Hepatocyte (in vitro differentiated cells): ENCODE measurements around the gene PTPRN2. TPM values are rescaled to one million over a fixed set of nuclear protein-coding genes. Genes with fewer than 3 reads are reported as not detected.

Experiments used
- DNase-seq: peaks from one replicate; pipeline ENCODE4 v3.0.0-alpha.2; 2016; ENCODE audit warnings: low spot score
- H2AFZ ChIP-seq: fragments of 200-600 bp; sonication (generic); 2 replicates; pipeline ENCODE4 v1.6.0; 2016; ENCODE audit warnings: antibody characterized with exemption, mild to moderate bottlenecking
- H3K27ac ChIP-seq: fragments of 200-600 bp; sonication (generic); 2 replicates; pipeline ENCODE4 v1.5.1; 2016; ENCODE audit warnings: mild to moderate bottlenecking
- H3K27me3 ChIP-seq: fragments of 200-600 bp; sonication (generic); 2 replicates; pipeline ENCODE4 v1.6.1; 2016
- H3K36me3 ChIP-seq: fragments of 200-600 bp; sonication (generic); replicated peaks from 2 replicates; pipeline ENCODE4 v1.5.1; 2016; ENCODE audit warnings: low read depth; ENCODE audit not compliant: insufficient read depth
- H3K4me1 ChIP-seq: fragments of 200-600 bp; sonication (generic); 2 replicates; pipeline ENCODE4 v1.5.1; 2016; ENCODE audit warnings: mild to moderate bottlenecking, moderate library complexity; ENCODE audit not compliant: insufficient read depth
- H3K4me2 ChIP-seq: fragments of 200-600 bp; sonication (generic); 2 replicates; pipeline ENCODE4 v1.6.0; 2016
- H3K4me3 ChIP-seq: fragments of 200-600 bp; sonication (generic); 2 replicates; pipeline ENCODE4 v1.5.1; 2016; ENCODE audit warnings: mild to moderate bottlenecking
- H3K79me2 ChIP-seq: fragments of 200-600 bp; sonication (generic); 2 replicates; pipeline ENCODE4 v1.6.0; 2017; ENCODE audit warnings: mild to moderate bottlenecking
- H3K9me2 ChIP-seq: fragments of 200-600 bp; sonication (generic); replicated peaks from 2 replicates; pipeline ENCODE4 v1.6.0; 2017; ENCODE audit warnings: mild to moderate bottlenecking; ENCODE audit not compliant: insufficient read depth
- H3K9me3 ChIP-seq: fragments of 200-600 bp; sonication (generic); 2 replicates; pipeline ENCODE4 v1.5.1; 2016; ENCODE audit warnings: low read depth, mild to moderate bottlenecking
- H4K20me1 ChIP-seq: fragments of 200-600 bp; sonication (generic); 2 replicates; pipeline ENCODE4 v1.6.0; 2016; ENCODE audit warnings: mild to moderate bottlenecking; ENCODE audit not compliant: insufficient read depth, poor library complexity, severe bottlenecking
- CTCF ChIP-seq: fragments of 200-600 bp; sonication (generic); IDR thresholded peaks from 2 replicates; pipeline ENCODE4 v1.5.1; 2016; ENCODE audit warnings: antibody characterized with exemption, mild to moderate bottlenecking; ENCODE audit not compliant: poor library complexity
- EZH2 ChIP-seq: fragments of 200-600 bp; sonication (generic); IDR thresholded peaks from 2 replicates; pipeline ENCODE4 v1.6.1; 2016; ENCODE audit warnings: antibody characterized with exemption, mild to moderate bottlenecking, borderline replicate concordance
- EZH2phosphoT487 ChIP-seq: fragments of 200-600 bp; sonication (generic); IDR thresholded peaks from one replicate; pipeline ENCODE4 v1.6.1; 2018; ENCODE audit warnings: antibody characterized with exemption, mild to moderate bottlenecking, low read depth, moderate library complexity; ENCODE audit not compliant: unreplicated experiment, severe bottlenecking
- WGBS: methylation state at CpG from one replicate; pipeline ENCODE4 v1.1.6; 2016; ENCODE audit warnings: low lambda C conversion rate; ENCODE audit errors: missing lambda C conversion rate; 5-methylcytosine and 5-hydroxymethylcytosine counted together
- polyA plus RNA-seq: library from polyadenylated mRNA; unstranded; fragments of >200 nt; fragmentation: Nextera tagmentation; extraction: Ambion mirVana; gene quantifications from 2 replicates; pipeline ENCODE4 v1.2.1, GENCODE V29; 2016
- total RNA-seq: library from RNA; depleted of rRNA; stranded (reverse); fragments of >200 nt; gene quantifications from 2 replicates; pipeline ENCODE4 v1.2.3, GENCODE V29; 2014

The PTPRN2 gene
- total and polyA plus RNA-seq, 2 experiments from 2014 or later = 2.1 to 3.3 TPM

DNA sequence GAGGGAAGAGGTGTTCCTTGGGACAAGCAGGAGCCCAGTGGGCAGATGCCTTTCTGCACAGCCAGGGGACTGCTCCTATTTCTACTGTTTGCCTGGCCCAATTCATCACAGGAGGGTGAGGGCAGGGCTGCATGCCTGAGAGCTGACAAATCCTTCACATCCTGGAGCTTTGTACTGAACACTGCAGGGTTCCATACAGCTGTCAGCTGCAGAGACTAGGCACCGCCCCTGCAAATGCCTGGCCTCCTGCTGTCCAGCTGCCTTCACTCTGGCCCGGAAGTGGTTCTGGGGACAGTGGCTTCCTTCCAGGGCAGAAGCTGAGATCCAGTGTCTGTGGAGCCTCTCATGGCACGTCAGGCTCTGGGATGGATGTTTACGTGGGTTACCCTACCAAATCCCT, 780.1 kb downstream of the PTPRN2 start:
- no peaks in the 10 kb centered on the region for H3K36me3 ChIP-seq
- H3K9me3 ChIP-seq = no peaks in the 10 kb centered on the region
- H3K27me3 ChIP-seq = no peaks in the 10 kb centered on the region
- H4K20me1 ChIP-seq = no peaks in the 10 kb centered on the region
- H3K9me2 ChIP-seq = no peaks in the 10 kb centered on the region
- no peak overlapping the region for H3K4me3 ChIP-seq
- H3K4me2 ChIP-seq = no peak overlapping the region
- 84% methylated on average over 4 of the region's 4 CpGs for WGBS
- no peak for DNase-seq
- TF ChIP-seq CTCF (no peak), EZH2phosphoT487 (no peak), EZH2 (no peak)
- H3K79me2 ChIP-seq = no peaks in the 10 kb centered on the region
- H3K27ac ChIP-seq = no peak overlapping the region
- H3K4me1 ChIP-seq = no peaks in the 10 kb centered on the region
- no peak overlapping the region for H2AFZ ChIP-seq

GRCh38 chr7:157806711-157807110, 780.9 kb downstream of the PTPRN2 start:
- Histone ChIP-seq H3K27ac (no peak overlapping the region), H3K4me2 (no peak overlapping the region), H3K4me1 (no peaks in the 10 kb centered on the region), H3K36me3 (no peaks in the 10 kb centered on the region), H3K9me2 (no peaks in the 10 kb centered on the region), H3K79me2 (no peaks in the 10 kb centered on the region), H3K9me3 (no peaks in the 10 kb centered on the region), H3K27me3 (no peaks in the 10 kb centered on the region), H2AFZ (no peak overlapping the region), H4K20me1 (no peaks in the 10 kb centered on the region), H3K4me3 (no peak overlapping the region)
- whole genome bisulfite sequencing = 70% methylated on average over 4 of the region's 4 CpGs
- TF ChIP-seq CTCF (no peak), EZH2phosphoT487 (no peak), EZH2 (no peak)
- no peak for DNase-seq

DNA sequence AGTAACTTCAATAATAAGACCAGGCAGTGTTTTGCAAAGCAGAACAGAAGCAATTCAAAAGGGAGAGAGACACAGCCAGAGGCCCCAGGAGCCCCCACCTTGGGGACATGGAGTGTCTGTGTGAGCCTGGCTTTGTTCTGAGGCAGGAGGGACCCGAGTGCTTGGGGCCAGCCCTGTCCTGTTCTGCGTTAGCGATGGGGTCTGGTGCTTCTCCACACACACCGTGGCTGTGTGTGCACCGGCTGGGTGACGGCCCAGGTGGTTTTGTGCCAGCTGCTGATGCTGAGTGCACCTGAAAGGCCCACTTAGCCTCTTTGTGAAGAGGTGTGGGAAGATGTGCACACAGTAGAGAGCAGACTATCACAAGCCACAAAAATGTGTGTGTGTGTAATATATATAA, 781.9 kb downstream of the PTPRN2 start:
- Histone ChIP-seq H2AFZ (no peak overlapping the region), H3K4me1 (no peaks in the 10 kb centered on the region), H3K27me3 (no peaks in the 10 kb centered on the region), H3K79me2 (no peaks in the 10 kb centered on the region), H3K4me3 (no peak overlapping the region), H3K9me2 (no peaks in the 10 kb centered on the region), H3K4me2 (no peak overlapping the region), H4K20me1 (no peaks in the 10 kb centered on the region), H3K36me3 (no peaks in the 10 kb centered on the region), H3K9me3 (no peaks in the 10 kb centered on the region), H3K27ac (no peak overlapping the region)
- DNase-seq = no peak
- WGBS = 57% methylated on average over 6 of the region's 6 CpGs
- TF ChIP-seq CTCF = no peak
- no peak for TF ChIP-seq EZH2
- no peak for TF ChIP-seq EZH2phosphoT487

DNA sequence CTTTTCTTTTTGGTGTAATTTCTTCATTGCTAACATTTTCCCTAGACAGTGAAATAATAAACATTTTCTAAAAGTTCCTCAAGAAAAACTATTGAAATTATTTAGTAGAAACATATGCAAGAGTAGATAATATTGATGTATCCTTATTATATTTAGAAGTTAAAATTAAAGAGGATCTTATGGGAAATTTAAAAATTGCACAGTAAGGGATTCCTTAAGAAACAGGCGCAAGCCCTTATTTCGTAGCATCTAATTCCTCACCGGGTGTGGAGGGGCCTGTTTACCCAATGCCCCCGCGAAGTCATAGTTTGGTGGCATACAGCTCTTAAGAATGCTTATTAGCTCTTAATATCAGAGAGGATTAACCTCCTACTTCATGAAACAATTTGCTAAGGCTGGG, 783.7 kb downstream of the PTPRN2 start:
- WGBS = 94% methylated on average over 5 of the region's 5 CpGs
- TF ChIP-seq CTCF (no peak), EZH2phosphoT487 (no peak), EZH2 (no peak)
- no peak overlapping the region for H3K27ac ChIP-seq
- H3K79me2 ChIP-seq = no peaks in the 10 kb centered on the region
- DNase-seq = no peak
- no peaks in the 10 kb centered on the region for H3K27me3 ChIP-seq
- H4K20me1 ChIP-seq = no peaks in the 10 kb centered on the region
- H3K9me3 ChIP-seq = no peaks in the 10 kb centered on the region
- no peaks in the 10 kb centered on the region for H3K9me2 ChIP-seq
- H3K4me1 ChIP-seq = no peaks in the 10 kb centered on the region
- no peaks in the 10 kb centered on the region for H3K36me3 ChIP-seq
- H3K4me3 ChIP-seq = no peak overlapping the region
- no peak overlapping the region for H2AFZ ChIP-seq
- no peak overlapping the region for H3K4me2 ChIP-seq
